Stimulated activated CD4-positive, alpha-beta T cell treated with anti-CD3 and anti-CD28 coated beads, Interleukin-4, amount 100 ng/mL, for 4 hours (primary cell): ENCODE data around the gene PPEF2.
"Not testable (repeated sequence)": the region's sequence is repeated elsewhere in the genome, so short reads cannot be mapped to it uniquely, and the experiment has no call there.

ENCODE experiments used
- DNase-seq, 2 experiments: peaks; one replicate each; pipeline ENCODE4 v3.0.0-alpha.2; 2020

PPEF2 gene

GRCh38 chr4:75891611-75892010 lies 10.6 kb downstream of the PPEF2 start:
- no peak for DNase-seq

- DNase-seq = no peak
Measured at GRCh38 chr4:75889537-75890199, 12.6 kb downstream of the PPEF2 start.

GRCh38 chr4:75886104-75886503 lies 16.1 kb downstream of the PPEF2 start:
- DNase-seq = no peak

GRCh38 chr4:75881476-75881875 lies 20.8 kb downstream of the PPEF2 start:
- DNase-seq = no peak

GRCh38 chr4:75880278-75880677 lies 22.0 kb downstream of the PPEF2 start:
- no peak for DNase-seq

- DNase-seq = no peak
Measured at GRCh38 chr4:75878246-75878756, 24.0 kb downstream of the PPEF2 start.

- no peak for DNase-seq
Measured at GRCh38 chr4:75876218-75876617, 26.0 kb downstream of the PPEF2 start.

GRCh38 chr4:75869100-75869499 lies 33.2 kb downstream of the PPEF2 start:
- DNase-seq = no peak

- no peak for DNase-seq
Measured at GRCh38 chr4:75867130-75867529, 35.1 kb downstream of the PPEF2 start.

GRCh38 chr4:75860606-75861005 lies 41.6 kb downstream of the PPEF2 start:
- DNase-seq = no peak

GRCh38 chr4:75858721-75859120 lies 43.5 kb downstream of the PPEF2 start:
- DNase-seq = no peak

- no peak for DNase-seq
Measured at GRCh38 chr4:75849461-75849860, 52.8 kb downstream of the PPEF2 start.

- DNase-seq = no peak
Measured at GRCh38 chr4:75848891-75849290, 53.4 kb downstream of the PPEF2 start.

GRCh38 chr4:75848171-75848760 lies 54.0 kb downstream of the PPEF2 start:
- not testable (repeated sequence) for DNase-seq

- no peak for DNase-seq
Measured at GRCh38 chr4:75845992-75846391, 56.3 kb downstream of the PPEF2 start.

- DNase-seq = no peak
Measured at GRCh38 chr4:75844151-75844662, 58.0 kb downstream of the PPEF2 start.

- DNase-seq = no peak
Measured at GRCh38 chr4:75843596-75843995, 58.7 kb downstream of the PPEF2 start.

- DNase-seq = no peak
Measured at GRCh38 chr4:75841641-75842520, 60.4 kb downstream of the PPEF2 start.

GRCh38 chr4:75834772-75835154 lies 67.5 kb downstream of the PPEF2 start:
- DNase-seq = no peak

- no peak for DNase-seq
Measured at GRCh38 chr4:75834095-75834771, 68.0 kb downstream of the PPEF2 start.

GRCh38 chr4:75831856-75832405 lies 70.3 kb downstream of the PPEF2 start:
- no peak for DNase-seq

GRCh38 chr4:75830906-75831305 lies 71.3 kb downstream of the PPEF2 start:
- no peak for DNase-seq

GRCh38 chr4:75823812-75824211 lies 78.4 kb downstream of the PPEF2 start:
- DNase-seq = no peak
